Activated naive CD4-positive, alpha-beta T cell treated with anti-CD3 and anti-CD28 coated beads, Interleukin-2, amount 50 U/mL, for 72 hours (primary cell): ENCODE results near the gene MFAP2. TPM values are rescaled to one million over a fixed set of nuclear protein-coding genes. Genes with fewer than 3 reads are reported as not detected.
"Not testable (repeated sequence)": the region's sequence is repeated elsewhere in the genome, so short reads cannot be mapped to it uniquely, and the experiment has no call there.

ENCODE experiments used
- ATAC-seq, 2 donors: fragments of 150-1000 bp; cut with Tn5 transposase; 2 replicates each; pipeline ENCODE4 v1.10.0; 2021; ENCODE audit warnings: mild to moderate bottlenecking in 2 of 2, moderate library complexity in 2 of 2
- DNase-seq, 2 donors: peaks; one replicate each; pipeline ENCODE4 v3.0.0; 2021 to 2022; ENCODE audit warnings: low spot score in 2 of 2
- H3K27ac Mint-ChIP-seq, 2 donors: one replicate each; pipeline ENCODE4 v1.8.0; 2022; ENCODE audit warnings: mild to moderate bottlenecking in 2 of 2, mixed read lengths in 2 of 2
- H3K36me3 Mint-ChIP-seq, 2 donors: one replicate each; pipeline ENCODE4 v1.8.0; 2022; ENCODE audit warnings: mixed read lengths in 2 of 2
- H3K9me3 Mint-ChIP-seq, 2 donors: one replicate each; pipeline ENCODE4 v1.8.0; 2022; ENCODE audit warnings: mixed read lengths in 2 of 2
- total RNA-seq, 2 donors: library from RNA; stranded (reverse); gene quantifications; one replicate each; pipeline ENCODE4 v1.2.3, GENCODE V29; 2022

Gene MFAP2
- total RNA-seq, 2 donors from 2014 or later, result 0.37 TPM; not detected in 1

DNA sequence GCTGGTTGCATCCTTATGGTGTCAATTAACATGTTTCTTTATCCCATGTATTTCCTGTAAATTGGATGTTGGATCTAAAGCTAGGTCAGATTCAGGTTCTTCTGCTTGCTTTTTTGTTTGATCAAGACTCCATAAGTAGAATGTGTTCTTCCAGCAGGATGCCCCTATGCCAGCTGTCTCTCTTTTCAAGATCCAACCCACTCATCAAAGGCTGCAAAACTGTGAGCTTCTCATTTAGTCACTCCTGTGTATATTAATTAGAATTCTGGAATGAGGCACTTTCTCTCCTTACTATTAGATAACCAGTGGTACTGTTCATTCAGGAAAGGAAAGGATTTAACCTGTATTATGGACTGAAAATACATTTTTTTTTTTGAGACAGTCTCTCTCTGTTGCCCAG lies 46.5 kb downstream of the MFAP2 start:
- not testable (repeated sequence) for DNase-seq, H3K9me3 Mint-ChIP-seq, H3K36me3 Mint-ChIP-seq, ATAC-seq
- H3K27ac Mint-ChIP-seq, result peak overlapping the region in 1 of 2 donors; percentile 21

DNA sequence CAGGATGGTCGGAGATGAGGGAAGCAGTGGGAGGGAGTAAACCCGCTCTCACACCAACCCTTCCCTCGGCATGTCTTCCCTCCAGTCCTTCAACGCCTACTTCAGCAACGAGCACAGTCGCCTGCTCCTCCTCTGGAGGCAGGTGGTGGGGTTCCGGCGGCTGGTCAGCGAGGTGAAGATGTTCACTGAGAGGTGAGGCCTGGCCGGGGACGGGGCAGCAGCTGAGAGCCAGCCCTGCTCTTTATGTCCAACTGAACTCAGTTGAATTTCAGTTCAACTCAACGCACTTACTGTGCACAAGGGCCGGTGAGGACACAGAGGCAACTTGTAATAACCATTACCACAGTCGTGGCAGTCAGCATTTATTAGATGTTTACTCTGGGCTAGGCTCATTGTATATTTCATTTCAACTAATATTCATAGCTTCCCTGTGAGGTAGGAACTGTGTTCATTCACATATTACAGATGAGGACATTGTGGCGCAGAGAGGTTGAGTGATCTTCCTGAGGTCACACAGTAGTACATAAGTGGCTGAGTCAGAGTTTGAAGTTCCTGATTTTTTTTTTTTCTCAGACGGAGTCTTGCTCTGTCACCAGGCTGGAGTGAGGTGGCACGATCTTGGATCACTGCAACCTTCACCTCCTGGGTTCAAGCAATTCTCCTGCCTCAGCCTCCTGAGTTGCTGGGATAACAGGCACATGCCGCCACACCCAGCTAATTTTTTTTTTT lies 49.0 kb downstream of the MFAP2 start:
- peak overlapping the region in 1 of 2 donors; percentile 3 for H3K27ac Mint-ChIP-seq
- H3K9me3 Mint-ChIP-seq, DNase-seq, H3K36me3 Mint-ChIP-seq, ATAC-seq: not testable (repeated sequence)

DNA sequence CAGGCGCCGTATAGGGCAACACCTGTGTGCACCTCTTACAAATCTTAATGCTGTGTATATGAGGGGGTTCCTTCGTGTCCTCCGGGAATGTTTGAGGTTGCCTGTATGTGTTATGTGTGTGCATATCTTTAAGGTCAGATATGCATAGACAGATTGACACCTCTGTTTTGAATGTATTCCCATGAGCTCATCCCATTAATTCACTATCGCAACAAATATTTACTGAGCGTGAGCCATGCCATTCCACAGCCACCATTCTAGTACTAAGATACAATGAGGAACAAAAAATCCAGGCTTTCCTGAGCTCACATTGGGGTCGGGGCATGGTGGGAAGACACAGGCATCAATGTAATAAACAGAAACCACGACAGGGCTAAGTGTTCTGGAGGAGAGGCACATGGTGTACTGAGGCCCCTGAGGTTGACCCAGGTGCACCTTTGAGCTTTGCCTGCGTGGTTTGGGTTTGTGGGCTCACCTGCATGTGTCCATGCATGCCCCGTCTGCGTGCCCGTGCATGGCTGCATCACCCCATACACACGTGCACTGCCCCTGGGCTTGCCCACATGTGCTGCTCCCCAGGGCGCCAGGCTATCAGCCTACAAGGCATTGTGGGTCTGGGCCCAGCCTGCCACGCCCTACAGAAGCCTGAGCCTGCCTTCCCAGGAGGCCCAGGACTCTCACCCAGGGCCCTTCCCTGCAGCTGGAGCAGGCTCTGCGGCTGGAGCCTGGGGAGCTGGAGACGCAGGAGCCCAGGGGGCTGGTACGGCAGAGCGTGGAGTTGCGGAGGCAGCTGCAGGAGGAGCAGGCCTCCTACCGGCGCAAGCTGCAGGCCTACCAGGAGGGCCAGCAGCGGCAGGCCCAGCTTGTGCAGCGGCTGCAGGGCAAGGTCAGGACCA lies 51.0 kb downstream of the MFAP2 start:
- H3K9me3 Mint-ChIP-seq, H3K36me3 Mint-ChIP-seq, DNase-seq, H3K27ac Mint-ChIP-seq, ATAC-seq: not testable (repeated sequence)

DNA sequence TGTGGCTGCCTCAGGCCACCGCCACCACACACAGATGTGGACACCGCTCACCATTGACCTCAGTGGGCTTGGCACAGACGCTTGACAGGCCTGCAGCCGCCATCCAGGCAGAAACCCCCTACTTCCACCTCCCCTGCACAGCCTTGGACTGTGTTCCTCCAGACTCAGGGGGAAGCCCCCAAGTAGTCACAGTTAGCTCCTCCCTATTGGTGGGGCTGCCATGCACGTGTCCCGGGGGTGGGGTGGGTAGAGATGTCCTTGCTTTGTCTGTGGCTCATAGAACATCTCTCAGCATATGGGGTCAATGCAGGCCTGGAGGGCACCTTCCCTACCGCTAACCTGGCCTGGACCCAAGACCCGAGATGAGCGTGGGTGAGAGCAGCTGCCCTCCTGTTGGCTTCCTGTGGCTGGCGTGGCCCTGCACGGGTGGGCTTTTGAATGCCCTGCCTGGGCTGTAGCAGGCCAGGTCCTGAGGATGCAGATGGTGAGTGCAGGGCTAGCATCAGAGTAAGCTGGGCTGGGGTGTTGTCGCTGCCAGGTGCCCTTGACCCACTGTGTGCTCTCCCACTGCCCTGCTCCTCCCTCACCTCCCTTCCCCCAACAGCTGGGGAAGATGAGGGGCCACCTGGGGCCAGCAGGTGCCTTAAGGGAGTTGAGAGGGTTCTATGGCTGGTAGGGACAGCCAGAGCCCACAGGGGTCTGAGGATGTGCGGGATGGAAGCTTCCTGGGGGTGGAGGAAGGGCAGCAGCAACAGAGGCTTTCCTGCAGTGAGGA lies 52.5 kb downstream of the MFAP2 start:
- Mint-ChIP-seq H3K9me3 (no peaks in the 10 kb centered on the region), H3K27ac (peak overlapping the region in 1 of 2 donors; percentile 59), H3K36me3 (no peaks in the 10 kb centered on the region)
- ATAC-seq (peak in 1 of 2 donors; percentile 19), DNase-seq (no peak)

DNA sequence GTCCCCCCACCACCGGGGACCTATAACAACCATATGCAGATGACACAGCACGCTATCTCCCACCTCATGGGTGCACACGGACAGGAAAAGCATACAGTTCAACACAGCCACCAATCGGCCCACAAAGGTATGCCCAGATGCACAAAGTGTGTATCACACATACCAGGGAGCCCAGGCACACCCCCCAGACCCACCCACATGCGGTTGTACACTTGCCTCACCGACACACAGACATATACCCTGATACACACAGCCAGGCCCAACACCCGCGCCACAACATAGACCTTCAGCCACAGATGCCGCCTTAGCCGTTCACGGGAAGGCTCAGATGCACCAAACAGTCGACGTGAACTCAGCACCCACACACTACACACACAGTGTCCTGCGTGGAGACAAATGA lies 53.2 kb downstream of the MFAP2 start:
- peak in 1 of 2 donors; percentile 4 for ATAC-seq

DNA sequence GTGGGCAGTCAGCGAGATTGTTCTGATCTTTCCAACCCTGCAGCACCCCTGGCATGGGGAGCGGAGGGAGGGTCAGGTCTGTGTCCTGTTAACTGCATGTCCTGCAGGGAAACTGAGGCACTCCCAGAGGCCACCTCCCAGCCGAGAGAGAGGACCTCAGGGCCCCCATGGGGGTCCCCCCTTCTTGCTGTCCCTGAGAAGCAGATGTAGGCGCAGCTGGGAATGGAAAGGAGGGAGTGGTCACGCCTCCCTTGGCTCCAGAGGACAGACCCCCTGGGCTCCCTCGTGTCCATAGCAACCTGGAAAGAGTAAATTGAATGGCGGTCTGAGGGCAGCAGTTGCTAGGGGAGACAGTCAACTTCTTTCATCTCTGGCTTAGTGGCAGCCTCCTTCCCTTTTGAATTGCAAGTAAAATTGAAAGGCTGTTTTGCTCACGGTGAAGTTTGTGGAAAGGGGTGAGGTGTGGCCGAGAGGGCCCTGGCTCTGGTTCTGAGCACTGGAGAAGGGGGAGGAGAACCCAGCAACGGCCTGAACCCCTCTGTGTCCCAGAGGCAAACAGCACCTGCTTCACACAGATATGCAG lies 53.8 kb downstream of the MFAP2 start:
- DNase-seq, result no peak
- no peaks in the 10 kb centered on the region for H3K9me3 Mint-ChIP-seq
- peak overlapping the region in 1 of 2 donors; percentile 25 for H3K27ac Mint-ChIP-seq
- no peaks in the 10 kb centered on the region for H3K36me3 Mint-ChIP-seq
- ATAC-seq, result no peak

More for the DNA sequence above, 53.2 kb downstream of the MFAP2 start:
- DNase-seq, result no peak
- Mint-ChIP-seq H3K36me3 (no peaks in the 10 kb centered on the region), H3K9me3 (no peaks in the 10 kb centered on the region), H3K27ac (peak overlapping the region in 1 of 2 donors; percentile 25)

DNA sequence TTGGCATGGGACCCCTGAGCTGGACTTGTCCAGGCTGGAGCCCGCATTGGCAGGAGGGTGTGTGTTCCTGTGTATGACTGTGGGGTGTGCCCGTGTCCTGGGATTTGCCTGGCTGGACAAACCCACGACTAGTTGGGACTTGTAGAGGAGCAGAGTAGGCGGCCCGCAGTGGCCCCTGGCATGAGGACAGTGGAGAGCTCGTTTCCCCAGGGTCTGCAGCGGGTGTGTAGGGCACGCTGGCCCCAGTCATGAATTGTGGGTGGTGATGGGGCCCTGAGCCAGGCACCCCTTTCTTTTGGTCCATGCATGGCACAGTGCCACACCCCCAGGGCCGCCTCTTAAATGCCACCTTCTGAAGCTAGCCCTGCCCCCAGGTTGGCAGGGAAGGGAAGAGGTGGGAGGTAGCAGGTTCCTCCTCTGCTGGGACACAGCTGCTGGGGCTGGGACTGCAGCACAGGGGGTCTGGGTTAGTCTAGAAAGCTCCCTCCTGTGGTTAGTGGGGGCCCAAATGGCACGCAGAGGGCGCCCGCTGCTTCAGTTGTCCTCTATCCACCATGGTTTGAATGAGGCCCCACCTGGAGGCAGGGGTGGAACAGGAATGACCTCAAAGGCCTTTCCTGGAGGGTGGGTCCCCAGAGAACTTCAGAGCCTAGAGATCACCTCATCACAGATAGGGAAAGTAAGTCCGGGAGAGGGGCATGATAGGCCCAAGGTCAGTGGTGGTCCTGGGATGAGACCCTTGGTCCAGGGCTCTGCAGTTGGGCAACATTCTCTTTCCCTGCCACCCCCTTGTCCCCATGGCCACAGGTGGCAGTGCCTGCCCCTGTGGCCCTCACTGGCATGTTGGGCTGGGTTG lies 54.6 kb downstream of the MFAP2 start:
- Mint-ChIP-seq H3K36me3 (no peaks in the 10 kb centered on the region), H3K9me3 (no peaks in the 10 kb centered on the region), H3K27ac (peak overlapping the region in 1 of 2 donors; percentile 9)
- no peak for ATAC-seq
- DNase-seq, result peak in 1 of 2 donors; percentile 58

DNA sequence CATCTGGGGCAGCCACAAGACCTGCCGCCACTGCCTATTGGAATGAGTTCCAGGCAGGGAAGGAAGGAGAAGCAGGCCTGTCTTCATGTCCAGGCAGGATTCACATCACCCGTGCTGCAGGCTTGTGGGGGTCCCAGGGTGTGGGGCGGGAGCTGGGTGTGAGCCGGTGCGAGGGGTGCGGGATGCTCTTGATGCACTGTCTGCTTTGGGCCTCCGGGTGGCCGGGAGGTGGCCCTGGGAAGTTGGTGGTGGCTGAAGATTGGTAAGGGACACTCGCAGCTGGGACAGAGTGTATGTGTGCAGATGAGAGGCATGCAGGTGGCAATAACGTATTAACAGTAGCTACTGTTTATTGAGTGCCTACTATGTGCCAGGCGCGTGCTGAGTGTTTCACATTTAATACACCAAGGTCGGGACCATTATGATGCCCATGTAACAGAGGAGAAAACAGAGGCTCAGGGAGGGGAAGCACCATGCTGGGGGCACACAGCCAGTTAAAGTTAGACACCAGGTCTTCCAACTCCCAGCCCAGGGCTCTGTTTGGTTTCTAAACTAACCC lies 55.4 kb downstream of the MFAP2 start:
- no peaks in the 10 kb centered on the region for H3K36me3 Mint-ChIP-seq
- peak overlapping the region in 1 of 2 donors; percentile 9 for H3K27ac Mint-ChIP-seq
- no peak for ATAC-seq

More for the DNA sequence above, 55.4 kb downstream of the MFAP2 start:
- no peak for DNase-seq
- H3K9me3 Mint-ChIP-seq, result no peaks in the 10 kb centered on the region

Other genes with a start within 250 kb of the MFAP2 start
- gene RNU1-4, start 240.1 kb downstream of the MFAP2 start, total RNA-seq, result 1,000 to 10,000 TPM; 1,082 to 1,722 TPM
- gene RNU1-2, start 84.6 kb downstream of the MFAP2 start, total RNA-seq, result 1,000 to 10,000 TPM; 1,082 to 1,722 TPM
- 10 to 100 TPM; 28.4 to 35.5 TPM for gene CROCC, start 58.7 kb downstream of the MFAP2 start, total RNA-seq
- gene ATP13A2, start 31.3 kb upstream of the MFAP2 start, total RNA-seq, result 10 to 100 TPM; 13.9 to 24.7 TPM
- 100 to 1,000 TPM; 105 to 134 TPM for gene SDHB, start 73.4 kb upstream of the MFAP2 start, total RNA-seq
- gene PADI2, start 138.8 kb upstream of the MFAP2 start, total RNA-seq, result under 1 TPM; 0.11 to 0.12 TPM
- gene PADI1, start 224.5 kb upstream of the MFAP2 start, total RNA-seq, result not detected